Osteoblast (primary cell): ENCODE data around the gene SPDYE3. TPM values are rescaled to one million over a fixed set of nuclear protein-coding genes. Genes with fewer than 3 reads are reported as not detected.

ENCODE experiments used
- DNase-seq: peaks from one replicate; pipeline ENCODE4 v3.0.0; 2011; ENCODE audit warnings: low spot score, mixed read lengths; ENCODE audit not compliant: insufficient read length; ENCODE audit errors: missing footprints
- H2AFZ ChIP-seq: 2 replicates; pipeline ENCODE4 v1.6.0; 2011; ENCODE audit warnings: mild to moderate bottlenecking, low read length
- H3K27ac ChIP-seq: 2 replicates; pipeline ENCODE4 v1.5.1; 2011; ENCODE audit warnings: mild to moderate bottlenecking, low read depth, low read length, moderate library complexity
- H3K27me3 ChIP-seq: 2 replicates; pipeline ENCODE4 v1.6.0; 2012; ENCODE audit warnings: mild to moderate bottlenecking, control low read depth, inconsistent platforms, low read length, moderate library complexity; ENCODE audit not compliant: insufficient read depth
- H3K36me3 ChIP-seq: 2 replicates; pipeline ENCODE4 v1.5.1; 2011; ENCODE audit warnings: mild to moderate bottlenecking, low read length, control low read depth, moderate library complexity; ENCODE audit not compliant: insufficient read depth
- H3K4me1 ChIP-seq: 2 replicates; pipeline ENCODE4 v1.5.1; 2011; ENCODE audit warnings: mild to moderate bottlenecking, low read length, control low read depth, moderate library complexity; ENCODE audit not compliant: insufficient read depth
- H3K4me2 ChIP-seq: 2 replicates; pipeline ENCODE4 v1.6.0; 2011; ENCODE audit warnings: mild to moderate bottlenecking, low read length; ENCODE audit not compliant: insufficient read depth
- H3K4me3 ChIP-seq: fragments of 200-600 bp; sonication (generic); 3 replicates; pipeline ENCODE4 v1.5.1; 2012; ENCODE audit warnings: mild to moderate bottlenecking, low read length, inconsistent platforms; ENCODE audit not compliant: insufficient read depth
- H3K79me2 ChIP-seq: 2 replicates; pipeline ENCODE4 v1.6.0; 2012; ENCODE audit warnings: mild to moderate bottlenecking, low read length, control low read depth, inconsistent platforms; ENCODE audit not compliant: insufficient read depth
- H3K9me3 ChIP-seq: 2 replicates; pipeline ENCODE4 v1.5.1; 2011; ENCODE audit warnings: low read depth, low read length, control low read depth
- H4K20me1 ChIP-seq: 2 replicates; pipeline ENCODE4 v1.6.0; 2012; ENCODE audit warnings: mild to moderate bottlenecking, low read length, control low read depth; ENCODE audit not compliant: insufficient read depth
- CTCF ChIP-seq: IDR thresholded peaks from 2 replicates; pipeline ENCODE4 v1.5.1; 2011; ENCODE audit warnings: mild to moderate bottlenecking, low read depth, low read length, moderate library complexity; ENCODE audit errors: extremely low read depth
- total RNA-seq: library from RNA; depleted of rRNA; stranded (reverse); fragments of >200 nt; gene quantifications from 2 replicates; pipeline ENCODE4 v1.2.3, GENCODE V29; 2012

The SPDYE3 gene
- total RNA-seq, 1 donor: under 0.01 TPM

DNA sequence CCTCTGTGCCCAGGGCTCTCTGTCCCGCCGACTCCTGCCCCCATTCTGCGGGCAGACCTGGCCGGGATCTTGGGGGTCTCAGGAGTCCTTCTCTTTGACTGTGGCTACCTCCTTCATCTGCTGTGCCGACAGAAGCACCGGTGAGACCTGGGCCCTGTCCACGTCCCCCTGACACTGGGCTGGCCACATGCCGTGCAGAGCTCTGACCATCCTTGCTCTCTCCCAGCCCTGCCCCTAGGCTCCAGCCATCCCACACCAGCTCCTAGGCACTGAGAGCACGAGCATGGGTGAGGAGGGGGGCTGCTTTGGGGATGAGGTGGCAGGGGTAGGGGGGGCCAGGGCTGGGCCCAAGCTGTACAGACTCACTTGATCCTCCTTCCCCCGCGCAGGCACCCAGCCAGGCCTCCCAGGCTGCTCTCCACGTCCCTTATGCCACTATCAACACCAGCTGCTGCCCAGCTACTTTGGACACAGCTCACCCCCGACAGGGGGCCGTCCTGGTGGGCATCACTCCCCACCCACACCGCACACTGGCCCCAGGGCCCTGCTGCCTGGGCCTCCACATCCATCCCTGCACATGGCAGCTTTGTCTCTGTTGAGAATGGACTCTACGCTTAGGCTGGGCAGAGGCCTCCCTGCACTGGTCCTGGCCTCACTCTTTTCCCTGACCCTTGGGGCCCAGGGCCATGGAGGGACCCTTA is 45.6 kb downstream of the SPDYE3 start:
- H4K20me1 ChIP-seq: peaks cover 6% of the 10 kb centered on the region
- no peak overlapping the region for H3K4me2 ChIP-seq
- no peaks in the 10 kb centered on the region for H3K9me3 ChIP-seq
- H3K36me3 ChIP-seq: peaks cover 50% of the 10 kb centered on the region
- TF ChIP-seq CTCF: no peak
- no peak for DNase-seq
- H3K4me3 ChIP-seq: no peak overlapping the region
- H3K79me2 ChIP-seq: no peaks in the 10 kb centered on the region
- H3K4me1 ChIP-seq: no peaks in the 10 kb centered on the region
- H3K27ac ChIP-seq: no peak overlapping the region
- H2AFZ ChIP-seq: no peak overlapping the region
- H3K27me3 ChIP-seq: no peaks in the 10 kb centered on the region

- Histone ChIP-seq H3K4me2 (no peak overlapping the region), H3K36me3 (peaks cover 55% of the 10 kb centered on the region), H3K79me2 (no peaks in the 10 kb centered on the region), H3K27me3 (no peaks in the 10 kb centered on the region), H3K4me1 (no peaks in the 10 kb centered on the region), H3K9me3 (no peaks in the 10 kb centered on the region), H3K4me3 (no peak overlapping the region), H3K27ac (no peak overlapping the region), H2AFZ (no peak overlapping the region), H4K20me1 (peaks cover 6% of the 10 kb centered on the region)
- no peak for DNase-seq
- no peak for TF ChIP-seq CTCF
These were observed 46.3 kb downstream of the SPDYE3 start for GRCh38 chr7:100353685-100354330.

DNA sequence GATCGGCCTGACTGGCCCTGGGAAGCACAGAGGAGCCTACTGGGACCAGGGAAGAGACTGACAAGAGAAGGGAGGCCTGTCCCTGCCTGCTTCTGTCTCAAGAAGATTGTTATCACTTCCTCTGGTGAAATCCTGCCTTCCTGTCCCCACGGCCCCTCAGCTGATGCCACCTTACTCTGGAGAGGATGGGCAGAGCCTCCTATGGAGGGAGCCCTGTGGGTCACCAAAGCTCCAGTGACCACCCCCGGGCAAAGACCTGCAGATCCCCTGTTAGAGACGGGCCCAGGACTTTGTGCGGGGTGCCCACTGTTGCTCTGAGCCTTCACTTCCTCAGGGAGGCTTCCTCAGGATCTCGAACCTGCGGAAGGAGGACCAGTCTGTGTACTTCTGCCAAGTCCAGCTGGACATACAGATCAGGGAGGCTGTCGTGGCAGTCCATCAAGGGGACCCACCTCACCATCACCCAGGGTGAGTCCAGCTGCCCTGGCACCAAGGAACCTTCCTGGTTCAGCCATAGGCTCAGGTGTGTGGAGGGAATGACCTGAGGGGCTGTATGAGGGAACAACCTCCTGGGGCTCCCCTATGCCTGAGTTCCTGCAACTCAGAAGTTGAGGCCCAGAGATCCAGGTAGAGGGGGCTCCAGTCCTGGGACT is 49.0 kb downstream of the SPDYE3 start:
- H3K36me3 ChIP-seq: peaks cover 52% of the 10 kb centered on the region
- H3K79me2 ChIP-seq: no peaks in the 10 kb centered on the region
- H4K20me1 ChIP-seq: peaks cover 3% of the 10 kb centered on the region
- H2AFZ ChIP-seq: no peak overlapping the region
- no peak for TF ChIP-seq CTCF
- H3K4me2 ChIP-seq: no peak overlapping the region
- H3K27ac ChIP-seq: no peak overlapping the region
- H3K27me3 ChIP-seq: no peaks in the 10 kb centered on the region
- no peaks in the 10 kb centered on the region for H3K9me3 ChIP-seq
- H3K4me3 ChIP-seq: no peak overlapping the region
- H3K4me1 ChIP-seq: no peaks in the 10 kb centered on the region
- peak; percentile 53 for DNase-seq

DNA sequence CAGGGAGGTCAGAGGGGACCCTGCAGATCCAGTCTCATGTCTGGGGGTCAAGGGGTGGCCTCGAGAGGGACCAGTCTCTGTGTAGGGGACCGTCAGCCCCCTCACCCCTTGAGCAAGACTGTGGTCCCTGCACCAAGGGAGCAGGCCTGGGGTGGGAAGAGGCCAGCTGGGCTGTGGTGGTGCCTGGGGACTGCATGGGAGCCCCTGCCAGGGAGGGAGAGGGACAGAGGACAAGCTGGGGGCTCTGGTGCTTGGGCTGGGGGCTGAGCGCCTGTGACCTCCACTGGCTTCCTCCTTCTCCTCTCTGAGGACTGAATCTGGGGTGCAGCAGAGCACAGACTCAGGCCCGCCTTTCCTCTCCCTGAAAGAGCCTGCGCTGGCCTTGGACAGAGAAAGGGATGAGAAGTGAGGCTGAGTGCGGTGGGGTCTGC is 49.6 kb downstream of the SPDYE3 start:
- Histone ChIP-seq H3K27me3 (no peaks in the 10 kb centered on the region), H3K27ac (no peak overlapping the region), H3K4me1 (no peaks in the 10 kb centered on the region), H3K36me3 (peaks cover 56% of the 10 kb centered on the region), H3K4me2 (no peak overlapping the region), H4K20me1 (peaks cover 3% of the 10 kb centered on the region), H2AFZ (no peak overlapping the region), H3K9me3 (no peaks in the 10 kb centered on the region), H3K4me3 (no peak overlapping the region), H3K79me2 (no peaks in the 10 kb centered on the region)
- DNase-seq: no peak
- no peak for TF ChIP-seq CTCF
